NCI-H526 (cell line): Measurements from ENCODE around the gene POT1.

Experiments
- DNase-seq, 2 experiments: peaks; one replicate each; lab custom pipeline; 2025; lab: John Stamatoyannopoulos, UW

Gene POT1

DNA sequence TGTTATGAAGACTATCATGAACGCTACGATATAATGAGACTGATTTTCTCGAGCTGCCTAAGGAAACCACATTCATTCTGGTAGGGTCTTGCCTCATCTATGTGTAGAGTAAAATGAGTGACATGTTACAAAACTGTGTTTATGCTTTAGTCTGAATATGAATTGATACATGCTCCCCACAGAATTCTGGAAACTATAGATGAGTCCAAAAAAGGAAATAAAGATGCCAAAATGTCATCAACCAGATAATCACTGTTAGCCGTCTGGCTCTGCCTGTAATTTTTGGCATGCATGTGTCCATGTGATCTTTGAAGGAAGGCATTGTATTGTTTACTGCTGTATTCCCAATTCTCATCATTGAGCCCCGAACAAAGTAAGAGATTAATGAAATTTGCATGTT is 121.4 kb downstream of the POT1 start:
- peak; percentile 55 to 59 for DNase-seq

DNA sequence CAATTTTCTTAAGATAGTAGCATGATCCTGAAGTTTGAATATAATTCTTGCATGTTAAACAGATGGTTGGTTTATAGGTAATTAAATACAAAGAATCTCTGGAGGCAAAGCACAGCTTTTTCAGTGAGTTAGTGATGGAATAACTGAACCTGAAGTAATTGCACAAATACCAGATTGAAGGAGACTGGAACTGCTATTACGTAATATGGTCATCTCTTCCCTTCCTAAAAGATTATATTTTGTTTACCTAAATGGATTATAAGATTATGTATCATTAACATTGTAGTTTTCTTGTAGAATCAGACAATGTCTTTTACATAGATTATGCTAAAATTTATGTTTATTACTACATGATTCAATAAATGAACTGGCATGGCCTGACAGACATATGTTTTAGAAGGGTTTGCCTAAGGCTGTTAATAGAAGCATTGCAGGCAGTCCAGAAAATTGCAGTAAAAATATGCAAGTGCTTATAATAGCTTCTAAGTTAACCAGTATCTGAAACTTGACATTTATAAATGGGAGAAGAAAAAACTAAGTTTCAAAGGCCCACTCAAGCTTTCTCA is 128.2 kb downstream of the POT1 start:
- DNase-seq, result no peak

- DNase-seq, result no peak
These were observed 129.2 kb downstream of the POT1 start for GRCh38 chr7:124800386-124800785.

- DNase-seq, result no peak
These were observed 130.2 kb downstream of the POT1 start for GRCh38 chr7:124799448-124799847.

DNA sequence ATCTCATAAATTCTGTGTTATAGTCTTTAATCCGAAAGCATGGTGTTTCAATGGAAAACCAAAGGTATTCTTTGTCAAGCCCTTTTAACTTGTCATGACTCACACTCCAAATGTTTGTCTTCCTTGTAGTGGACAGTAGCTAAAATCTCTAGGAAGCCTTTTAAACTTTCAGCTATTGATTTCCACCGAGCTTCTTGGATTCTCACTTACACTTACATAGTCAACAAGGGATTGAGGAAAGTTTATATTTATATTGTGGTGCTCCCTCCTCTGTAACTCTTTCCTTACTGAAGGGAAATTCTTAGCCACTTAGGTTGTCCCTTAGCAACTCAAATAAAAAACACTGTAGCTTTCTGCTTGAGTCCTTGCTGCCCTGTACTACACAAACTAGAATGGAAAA is 132.9 kb downstream of the POT1 start:
- DNase-seq, result no peak

- DNase-seq, result no peak
These were observed 136.9 kb downstream of the POT1 start for GRCh38 chr7:124792696-124793095.

- no peak for DNase-seq
These were observed 137.6 kb downstream of the POT1 start for GRCh38 chr7:124792002-124792401.

DNA sequence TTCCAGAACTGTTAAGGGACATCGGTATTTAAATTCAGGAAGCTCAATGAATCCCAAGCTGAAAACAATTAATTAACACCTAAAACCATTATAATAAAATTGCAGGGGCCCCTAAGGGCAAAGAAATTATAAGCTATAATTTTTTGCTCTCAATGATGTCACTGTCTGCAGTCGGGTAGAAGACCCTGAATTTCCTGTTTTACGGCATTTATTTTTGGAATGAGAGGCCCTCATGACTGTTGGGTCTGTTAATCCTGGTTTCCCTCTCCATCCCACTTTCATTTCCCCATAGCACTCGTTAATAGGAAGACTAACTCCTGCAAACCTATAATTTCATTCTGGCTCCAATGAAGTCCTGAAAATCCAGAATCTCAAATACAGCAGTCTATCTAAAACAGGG is 138.2 kb downstream of the POT1 start:
- no peak for DNase-seq

DNA sequence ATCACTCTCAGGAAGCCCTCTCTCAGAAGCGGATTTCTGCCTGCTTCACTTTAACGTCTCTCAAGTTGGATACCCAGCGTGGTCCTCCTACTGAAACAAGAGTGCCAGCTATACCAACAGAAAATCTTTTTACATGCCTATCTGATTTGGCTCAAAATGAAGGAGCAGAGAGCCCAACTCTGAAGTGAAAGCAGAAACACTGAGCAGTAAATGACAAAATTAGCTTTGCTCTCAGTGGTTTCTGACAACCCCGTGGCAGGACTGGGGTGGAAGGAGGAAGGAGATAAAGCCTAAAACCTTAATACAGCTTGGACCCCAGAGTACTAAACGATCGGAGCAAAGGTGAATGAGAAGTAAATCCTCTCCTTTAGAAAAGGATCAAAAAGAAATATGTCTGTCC is 139.0 kb downstream of the POT1 start:
- no peak for DNase-seq

- DNase-seq, result no peak
These were observed 143.6 kb downstream of the POT1 start for GRCh38 chr7:124785994-124786393.

GRCh38 chr7:124784879-124785818 is 144.5 kb downstream of the POT1 start:
- DNase-seq, result peak; percentile 42 to 77

DNA sequence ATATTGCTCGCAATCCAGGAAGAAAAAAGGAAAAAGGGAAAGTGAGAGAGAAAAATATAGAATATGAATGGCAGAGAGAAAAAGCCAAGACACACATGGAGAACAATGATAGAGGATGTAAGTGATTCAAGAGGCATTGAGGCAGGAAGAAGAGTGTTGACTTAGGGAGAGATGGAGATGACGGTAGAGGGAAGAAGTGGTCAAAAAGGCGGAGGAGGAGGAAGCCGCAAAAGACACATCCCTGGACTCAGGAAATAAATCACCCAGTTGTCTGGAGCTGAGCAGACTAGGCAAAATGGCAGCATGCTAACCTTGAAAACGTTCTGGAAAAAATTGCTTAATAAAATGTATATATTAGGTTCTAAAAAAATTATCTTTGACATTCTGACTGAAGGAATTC is 146.4 kb downstream of the POT1 start:
- no peak for DNase-seq

GRCh38 chr7:124781907-124782734 is 147.5 kb downstream of the POT1 start:
- peak; percentile 83 to 92 for DNase-seq

DNA sequence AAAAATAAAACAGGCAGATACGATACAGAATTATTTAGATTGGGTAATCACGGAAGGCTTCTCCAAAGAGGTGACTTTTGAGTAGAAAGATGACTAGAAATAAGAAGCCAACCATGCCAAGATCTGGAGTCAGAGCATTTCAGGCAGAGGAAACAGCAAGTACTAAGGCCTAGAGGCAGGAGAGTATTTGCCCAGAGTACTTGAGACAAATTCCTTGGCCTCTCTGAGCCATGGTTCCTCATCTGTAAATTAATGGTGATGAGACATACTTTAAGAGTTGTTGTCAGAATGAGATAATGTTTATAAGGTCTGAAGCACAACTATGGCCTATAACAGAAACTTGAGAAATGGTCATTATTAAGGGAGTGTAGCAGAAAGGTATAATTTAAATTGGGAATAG is 148.2 kb downstream of the POT1 start:
- no peak for DNase-seq

DNA sequence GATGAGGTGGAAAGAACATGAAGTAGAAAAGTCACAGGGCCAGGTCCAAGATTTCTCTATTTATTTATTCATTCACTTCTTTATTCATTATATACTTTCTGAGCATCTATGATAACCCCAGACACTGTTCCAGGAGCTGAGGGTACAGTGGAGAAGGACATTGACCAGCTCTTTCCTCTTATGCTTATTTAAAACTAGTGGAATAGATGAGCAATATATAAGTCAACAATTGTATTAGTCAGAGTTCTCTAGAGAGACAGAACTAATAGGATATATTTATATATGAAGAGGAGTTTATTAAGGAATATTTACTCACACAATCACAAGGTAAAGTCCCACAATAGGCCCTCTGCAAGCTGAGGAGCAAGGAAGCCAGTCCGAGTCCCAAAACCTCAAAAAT is 149.0 kb downstream of the POT1 start:
- no peak for DNase-seq

DNA sequence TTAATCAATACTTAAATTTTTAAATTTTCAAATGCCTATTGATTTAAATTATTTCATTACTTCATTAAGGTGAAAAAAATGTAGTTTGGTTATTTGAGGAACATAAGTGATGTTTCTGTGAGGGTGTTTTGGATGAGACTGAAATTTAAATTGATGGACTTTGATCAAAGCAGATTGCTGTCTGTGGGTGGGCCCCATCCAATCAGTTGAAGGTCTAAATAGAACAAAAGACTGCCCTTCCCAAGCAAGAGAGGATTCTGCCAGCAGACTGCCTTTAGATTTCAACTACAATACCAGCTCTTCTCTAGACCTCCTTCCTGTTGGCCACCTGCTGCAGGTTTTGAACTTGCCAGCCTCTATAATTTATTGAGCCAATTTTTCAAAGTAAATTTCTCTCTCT is 149.6 kb downstream of the POT1 start:
- DNase-seq, result no peak

DNA sequence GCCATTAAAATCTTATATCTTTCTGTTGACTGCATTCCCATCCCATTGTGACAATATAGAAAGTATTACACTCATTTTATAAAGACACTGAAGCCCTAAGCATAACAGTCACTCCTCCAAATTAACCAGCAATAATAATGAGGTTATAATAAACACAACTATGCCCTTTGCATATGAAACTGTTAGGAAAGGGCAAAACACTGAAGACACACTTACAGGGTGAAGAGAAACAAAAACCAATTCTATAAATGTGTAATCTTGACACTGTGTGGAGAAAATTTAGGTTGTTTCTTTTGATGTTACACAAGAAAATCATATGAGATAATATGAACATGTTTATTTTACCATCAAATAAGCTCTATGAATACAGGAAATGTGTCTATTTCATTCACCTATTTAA is 150.0 kb downstream of the POT1 start:
- DNase-seq, result no peak

- no peak for DNase-seq
These were observed 150.4 kb downstream of the POT1 start for GRCh38 chr7:124779194-124779593.

- DNase-seq, result no peak
These were observed 152.4 kb downstream of the POT1 start for GRCh38 chr7:124777268-124777667.

- DNase-seq, result no peak
These were observed 153.5 kb downstream of the POT1 start for GRCh38 chr7:124776153-124776552.

GRCh38 chr7:124775422-124775821 is 154.2 kb downstream of the POT1 start:
- DNase-seq, result no peak

GRCh38 chr7:124773938-124774337 is 155.7 kb downstream of the POT1 start:
- no peak for DNase-seq

DNA sequence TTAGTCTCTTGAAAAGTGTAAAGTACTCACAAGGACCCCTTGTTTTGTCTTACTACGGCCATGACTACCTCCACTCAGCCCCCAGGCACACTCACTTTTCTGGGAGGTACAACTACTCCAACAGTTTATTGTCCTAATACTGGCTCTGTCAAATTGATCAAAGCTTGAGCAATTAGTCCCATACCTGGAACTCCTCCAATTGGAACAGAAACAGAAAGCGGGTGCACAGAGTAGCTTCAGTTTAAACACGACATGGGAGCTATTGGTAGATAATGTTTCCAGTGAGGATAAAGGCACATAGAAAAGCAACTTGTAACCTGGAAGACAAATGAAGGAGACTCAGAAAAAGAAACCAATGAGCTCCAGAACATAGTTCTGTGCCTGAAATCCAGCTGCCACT is 156.3 kb downstream of the POT1 start:
- DNase-seq, result no peak
